Fibroblast of upper back skin (primary cell): ENCODE measurements around the gene FAM149B1.
"Not testable (repeated sequence)": the region's sequence is repeated elsewhere in the genome, so short reads cannot be mapped to it uniquely, and the experiment has no call there.

Experiments used
- DNase-seq: peaks from one replicate; pipeline ENCODE4 v3.0.0-alpha.2; 2013

The FAM149B1 gene

GRCh38 chr10:73167783-73168464 lies at the start of gene FAM149B1, which contains the start of gene ECD:
FAM149B1 (plus strand) TSS chr10:73168119; CDS start chr10:73168340, 221 bp downstream.
ECD (minus strand) TSS chr10:73168008; CDS start chr10:73163937, 4,071 bp downstream.
- DNase-seq, result peak; percentile 94

GRCh38 chr10:73119457-73119856 lies 48.5 kb upstream of the FAM149B1 start:
- DNase-seq, result no peak

- DNase-seq, result no peak
Measured at GRCh38 chr10:73119952-73120351, 48.0 kb upstream of the FAM149B1 start.

GRCh38 chr10:73126343-73126742 lies 41.6 kb upstream of the FAM149B1 start:
- no peak for DNase-seq

GRCh38 chr10:73131301-73131700 lies 36.6 kb upstream of the FAM149B1 start:
- DNase-seq, result no peak

GRCh38 chr10:73131913-73132686 lies 35.8 kb upstream of the FAM149B1 start:
- no peak for DNase-seq

- no peak for DNase-seq
Measured at GRCh38 chr10:73134727-73135126, 33.2 kb upstream of the FAM149B1 start.

GRCh38 chr10:73136627-73137026 lies 31.3 kb upstream of the FAM149B1 start:
- DNase-seq, result no peak

- no peak for DNase-seq
Measured at GRCh38 chr10:73139251-73139650, 28.7 kb upstream of the FAM149B1 start.

- no peak for DNase-seq
Measured at GRCh38 chr10:73141603-73142002, 26.3 kb upstream of the FAM149B1 start.

GRCh38 chr10:73150633-73151413 lies 17.1 kb upstream of the FAM149B1 start:
- not testable (repeated sequence) for DNase-seq

GRCh38 chr10:73152009-73152408 lies 15.9 kb upstream of the FAM149B1 start:
- DNase-seq, result no peak

GRCh38 chr10:73156054-73156453 lies 11.9 kb upstream of the FAM149B1 start:
- no peak for DNase-seq

GRCh38 chr10:73159038-73159648 lies 8.8 kb upstream of the FAM149B1 start:
- DNase-seq, result peak; percentile 47

GRCh38 chr10:73161079-73161478 lies 6.8 kb upstream of the FAM149B1 start:
- no peak for DNase-seq

- DNase-seq, result no peak
Measured at GRCh38 chr10:73161662-73162061, 6.3 kb upstream of the FAM149B1 start.

GRCh38 chr10:73163096-73163495 lies 4.8 kb upstream of the FAM149B1 start:
- DNase-seq, result peak; percentile 17

GRCh38 chr10:73166972-73167371 lies 947 bp upstream of the FAM149B1 start:
- no peak for DNase-seq

- DNase-seq, result no peak
Measured at GRCh38 chr10:73167458-73167782, 499 bp upstream of the FAM149B1 start.

- DNase-seq, result no peak
Measured at GRCh38 chr10:73168465-73168803, 515 bp downstream of the FAM149B1 start.

- no peak for DNase-seq
Measured at GRCh38 chr10:73169320-73169719, 1.4 kb downstream of the FAM149B1 start.

- no peak for DNase-seq
Measured at GRCh38 chr10:73172867-73173266, 4.9 kb downstream of the FAM149B1 start.
